GM20431 (cell line): ENCODE measurements around the gene SHB.
"Not testable (repeated sequence)": the region's sequence is repeated elsewhere in the genome, so short reads cannot be mapped to it uniquely, and the experiment has no call there.

Source experiments
- in situ Hi-C: fragments of 300-500 bp; cut with MseI, MboI; formaldehyde crosslinking; loops from one replicate; pipeline ENCODE4 v1.15.0; 2020; ENCODE audit warnings: low sequenced_read_pairs; ENCODE audit not compliant: unreplicated experiment

Gene SHB

GRCh38 chr9:37978481-37978864 is 90.6 kb downstream of the SHB start:
- in situ Hi-C loops, result no loop called here

DNA sequence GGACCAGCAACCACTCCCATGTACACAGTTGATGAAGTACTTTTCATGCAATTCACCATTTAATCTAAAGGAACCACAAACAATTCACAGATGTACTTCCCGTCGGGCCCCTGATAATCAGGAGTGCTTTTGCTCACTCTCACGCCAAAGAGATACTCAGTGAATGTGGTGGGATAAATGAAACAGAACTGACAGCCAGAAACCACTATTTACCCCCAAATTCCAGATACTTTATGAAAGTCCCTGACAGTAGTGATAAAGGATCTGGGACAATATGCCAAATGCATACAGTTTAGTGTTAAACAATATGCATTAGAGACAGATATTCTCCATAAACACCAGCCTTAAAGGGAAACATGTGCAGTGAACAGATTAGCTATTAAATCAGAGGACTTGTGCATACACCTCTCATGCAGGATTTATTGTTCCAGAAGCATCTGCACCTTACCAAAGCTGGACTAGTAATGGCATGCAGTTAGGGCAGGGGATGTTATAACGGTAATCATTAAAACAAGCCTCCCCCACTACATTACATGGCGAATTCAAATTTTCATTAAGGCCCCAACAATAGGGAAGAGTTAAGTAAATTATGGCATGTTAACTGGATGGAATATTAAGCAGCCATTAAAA is 91.1 kb downstream of the SHB start:
- in situ Hi-C loops, result no loop called here

GRCh38 chr9:37976714-37977477 is 92.1 kb downstream of the SHB start:
- in situ Hi-C loops, result no loop called here

- in situ Hi-C loops, result no loop called here
These were observed 93.4 kb downstream of the SHB start for GRCh38 chr9:37975639-37976038.

DNA sequence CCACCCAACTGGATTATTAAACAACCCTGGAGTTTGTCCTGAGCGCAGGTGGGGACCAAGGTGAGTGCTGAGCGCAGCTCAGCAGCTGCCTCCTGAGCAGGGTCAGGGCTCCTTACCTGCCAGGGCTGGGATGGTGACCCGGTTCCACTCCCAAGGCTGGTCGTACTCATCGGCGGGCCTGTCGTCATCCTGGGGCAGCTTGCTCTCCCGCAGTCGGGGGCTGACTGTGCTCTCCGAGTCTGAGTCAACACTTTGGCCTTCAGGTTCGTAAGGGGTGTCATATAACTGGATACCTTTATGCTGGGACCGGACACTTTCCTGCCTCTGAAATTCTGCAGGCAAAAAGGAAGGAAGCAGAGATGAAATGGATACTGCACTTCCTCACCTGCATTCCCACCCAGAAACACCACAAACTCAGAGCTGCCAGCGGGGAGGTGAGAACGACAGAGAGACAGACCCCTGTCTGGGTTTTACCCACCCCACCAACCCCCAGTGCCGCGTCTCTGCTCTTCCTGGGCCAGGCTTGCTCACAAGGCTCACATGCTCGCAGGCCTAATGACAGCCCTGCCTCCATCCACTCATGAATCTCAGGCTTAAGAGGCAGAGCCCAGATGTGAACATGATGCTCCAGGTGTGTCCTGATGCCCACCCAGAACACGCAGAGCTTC is 94.4 kb downstream of the SHB start:
- in situ Hi-C loops, result no loop called here

- in situ Hi-C loops, result no loop called here
These were observed 96.6 kb downstream of the SHB start for GRCh38 chr9:37972351-37972848.

- in situ Hi-C loops, result no loop called here
These were observed 97.3 kb downstream of the SHB start for GRCh38 chr9:37971691-37972090.

- in situ Hi-C loops, result no loop called here
These were observed 97.9 kb downstream of the SHB start for GRCh38 chr9:37971108-37971459.

DNA sequence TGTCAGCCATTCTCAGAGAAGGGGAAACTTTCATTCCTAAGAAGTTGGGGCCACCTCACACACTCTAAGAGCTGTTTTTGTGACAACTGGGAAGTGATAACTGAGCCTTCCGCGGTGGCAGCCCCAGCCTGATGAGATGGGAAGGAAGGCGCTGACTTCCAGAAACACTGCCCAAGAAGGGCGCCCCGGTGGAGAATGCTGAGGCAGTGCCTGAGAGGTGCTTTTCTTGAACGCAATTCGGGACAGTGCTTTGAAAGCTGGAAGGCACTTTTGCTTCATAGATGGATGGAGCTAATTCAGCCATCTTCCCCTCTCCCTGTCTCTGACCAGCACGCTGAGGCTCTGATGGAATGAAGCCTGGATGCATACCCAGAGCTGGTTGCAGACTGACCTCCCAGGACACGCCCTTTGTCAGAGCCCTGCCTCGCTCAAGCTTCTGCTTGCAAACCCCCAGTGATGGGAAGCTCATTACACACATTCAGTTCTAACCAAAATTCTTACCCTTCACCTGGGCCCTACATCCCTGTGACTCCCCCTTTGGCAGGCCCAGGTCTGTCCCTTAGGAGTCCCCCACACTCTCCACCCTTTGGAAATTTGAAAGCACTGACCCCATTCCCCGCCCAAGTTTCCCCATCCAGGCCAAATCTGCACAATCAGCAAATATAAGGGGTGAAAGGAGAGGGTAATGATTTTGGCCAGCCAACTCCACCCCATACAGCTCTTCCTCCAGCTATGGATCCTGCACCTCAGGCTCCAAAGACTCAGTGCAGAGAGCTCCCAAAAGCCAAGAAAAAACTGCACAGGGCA is 98.5 kb downstream of the SHB start:
- in situ Hi-C loops, result no loop called here

DNA sequence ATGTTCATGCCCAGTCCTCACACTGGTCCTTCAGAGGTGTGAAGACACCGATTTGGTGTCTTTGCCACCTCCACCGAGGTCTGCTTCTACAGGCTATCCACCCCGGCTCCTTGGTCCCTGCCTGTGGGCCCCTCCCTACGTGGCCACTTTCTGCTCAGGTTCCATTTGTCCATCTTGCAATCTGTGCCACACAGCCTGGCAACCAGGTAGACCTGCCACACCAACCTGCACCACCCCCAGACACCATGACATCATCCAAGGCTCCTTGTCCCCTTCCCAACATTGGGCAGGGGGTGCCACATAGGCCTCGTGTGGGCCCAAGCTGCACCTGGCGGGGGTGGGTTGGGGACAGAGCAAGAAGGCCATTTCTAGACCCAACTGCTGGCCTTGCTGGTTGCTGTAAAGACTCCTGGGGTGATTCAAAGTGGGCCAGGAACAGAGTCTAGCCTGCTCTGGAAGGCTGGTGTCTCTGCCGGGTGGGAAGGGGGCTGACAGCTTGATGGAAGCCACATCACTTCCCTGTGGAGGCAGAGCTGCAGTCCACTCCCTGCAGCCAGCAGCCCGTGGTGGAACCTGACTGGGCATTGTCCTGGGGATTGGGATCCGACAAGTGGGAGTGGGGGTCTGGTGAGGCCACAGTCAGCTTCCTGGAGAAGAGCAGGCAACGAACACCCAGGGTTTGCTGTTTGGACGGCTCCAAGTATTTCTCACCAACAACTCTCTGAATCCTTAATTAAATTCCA is 99.3 kb downstream of the SHB start:
- in situ Hi-C loops, result no loop called here

DNA sequence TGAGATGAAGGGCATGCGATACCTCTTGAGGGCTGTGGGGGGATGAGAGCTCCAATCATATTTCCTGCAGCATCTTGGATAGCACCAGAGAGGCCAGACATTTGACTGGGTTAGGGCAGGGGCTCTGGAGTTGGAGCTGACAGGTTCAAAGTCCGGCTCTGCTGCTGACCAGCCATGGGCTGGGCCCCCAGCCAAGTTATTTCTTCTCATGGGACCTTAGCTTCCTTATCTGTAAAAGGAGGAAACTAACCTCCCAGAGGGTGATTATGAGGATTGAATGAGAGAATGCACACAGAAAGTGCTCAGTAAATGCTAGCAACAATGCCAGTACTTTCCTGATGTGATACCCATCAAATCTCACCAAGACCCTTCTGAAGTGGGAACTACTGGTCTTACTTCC is 99.9 kb downstream of the SHB start:
- in situ Hi-C loops, result no loop called here

DNA sequence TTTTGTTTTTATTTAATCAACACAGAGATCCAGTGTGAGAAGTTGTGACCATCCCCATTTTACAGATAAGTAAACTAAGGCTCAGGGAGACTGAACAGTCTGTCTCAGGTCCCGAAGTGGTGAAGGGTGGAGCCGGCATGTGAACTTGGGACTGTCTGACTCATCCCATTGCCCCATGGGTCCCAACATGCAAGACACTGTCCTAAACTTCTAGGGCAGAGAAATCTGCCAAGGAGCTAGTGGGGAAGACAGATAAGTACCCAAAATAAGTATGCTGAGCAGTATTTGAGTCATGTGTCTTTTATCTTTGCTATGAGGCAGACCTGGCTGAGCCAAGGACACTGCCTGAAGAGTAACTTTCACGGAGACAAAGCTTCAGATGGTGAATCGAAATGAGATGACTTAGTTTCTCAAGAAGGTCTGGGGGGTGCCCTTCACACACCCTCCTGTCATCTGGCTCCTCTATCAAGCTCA is 100.8 kb downstream of the SHB start:
- in situ Hi-C loops, result no loop called here

DNA sequence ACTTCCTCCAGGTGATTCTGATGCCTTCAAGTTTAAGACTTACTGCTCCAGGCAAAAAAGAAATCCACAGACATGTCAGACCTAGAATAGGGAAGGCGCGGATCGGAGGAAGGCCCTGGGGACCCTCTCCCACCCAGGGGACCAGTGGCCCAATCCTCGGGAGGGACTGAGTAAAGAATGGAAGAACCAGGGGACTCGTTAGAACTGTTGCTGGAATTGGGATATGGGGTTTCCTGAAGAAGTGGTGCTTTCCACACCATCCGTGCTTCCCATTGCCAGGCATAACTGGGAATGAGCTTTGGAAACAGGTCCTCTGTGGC is 101.3 kb downstream of the SHB start:
- in situ Hi-C loops, result no loop called here

DNA sequence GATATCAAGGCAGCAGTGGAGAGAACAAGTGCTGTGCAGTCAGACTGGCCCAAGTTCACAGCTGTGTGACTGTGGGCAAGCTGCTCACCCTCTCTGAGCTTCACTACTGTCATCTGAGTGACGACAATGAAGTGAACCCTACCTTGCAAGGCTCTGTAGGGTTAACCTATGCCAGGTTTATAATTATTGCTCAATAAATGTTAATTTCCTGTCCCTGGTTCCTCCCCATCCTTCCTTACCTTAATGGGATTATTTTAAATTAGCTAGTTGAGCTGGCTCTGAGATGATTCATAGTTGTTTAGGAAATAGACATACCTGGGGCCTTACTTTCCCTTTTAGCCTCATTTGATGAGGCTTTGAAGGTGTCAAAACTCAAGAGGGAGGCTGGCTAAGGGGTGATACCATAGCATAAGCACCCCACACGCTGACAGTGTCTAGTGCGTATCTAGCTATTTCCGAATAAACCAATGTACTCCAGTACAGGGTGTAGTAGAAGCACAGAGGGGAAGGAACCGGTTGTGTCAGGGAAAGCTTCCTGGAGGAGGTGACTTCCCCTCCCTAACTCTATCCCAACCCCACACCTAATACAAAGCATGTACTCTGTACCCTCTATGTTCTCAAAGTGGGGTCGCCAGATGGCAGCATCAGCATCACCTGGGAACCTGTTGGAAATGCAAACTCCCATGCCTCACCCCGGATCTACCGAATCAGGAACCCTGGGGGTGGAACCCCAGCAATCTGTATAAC is 101.8 kb downstream of the SHB start:
- in situ Hi-C loops, result no loop called here

DNA sequence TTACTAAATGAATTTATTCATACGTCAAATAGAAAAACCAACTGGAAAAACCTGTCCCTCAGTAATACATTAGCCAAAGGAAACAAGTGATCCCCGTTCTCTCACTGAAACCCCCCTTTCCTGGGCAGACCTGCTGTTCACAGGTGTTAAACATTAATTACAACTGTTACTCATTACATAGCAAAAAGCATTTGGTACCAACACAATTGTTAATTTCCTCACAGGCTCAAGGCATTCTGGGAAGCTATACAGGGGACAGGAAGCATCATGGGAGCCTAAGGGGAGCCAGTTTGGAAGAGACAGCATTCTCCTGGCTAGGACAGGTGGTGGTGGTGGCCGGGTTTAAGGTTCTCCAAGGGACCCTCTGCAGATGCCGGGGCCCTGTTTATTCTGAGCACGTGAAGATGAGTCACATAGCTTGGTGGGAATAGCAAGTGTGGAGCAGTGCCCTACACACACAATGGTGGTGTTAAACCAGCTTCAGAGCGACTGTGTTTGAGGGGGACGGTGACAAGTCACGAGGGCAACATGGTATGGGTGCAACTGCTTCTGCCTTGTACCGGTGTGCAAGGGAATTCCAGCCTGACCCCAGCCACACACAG is 102.5 kb downstream of the SHB start:
- in situ Hi-C loops, result no loop called here

- in situ Hi-C loops, result not testable (repeated sequence)
These were observed 103.2 kb downstream of the SHB start for GRCh38 chr9:37965676-37966345.

DNA sequence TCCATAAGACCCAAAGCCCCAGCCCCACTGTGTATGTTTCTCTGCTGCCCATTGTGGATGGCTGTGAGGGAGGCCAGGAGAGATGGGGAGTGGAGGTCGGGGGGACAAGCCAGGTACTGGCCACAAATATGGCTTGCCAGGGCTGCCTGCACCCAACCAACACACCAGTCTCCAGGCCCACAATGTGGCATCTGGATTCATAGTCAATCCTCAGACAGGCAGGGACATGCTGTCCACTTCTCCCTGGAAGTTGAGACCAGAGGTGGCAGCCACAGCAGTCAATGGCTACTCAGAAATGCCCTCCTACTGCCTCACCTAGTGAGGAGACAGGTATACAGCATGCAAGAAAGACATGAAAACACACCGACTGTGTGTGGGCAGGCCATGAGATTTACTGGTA is 103.9 kb downstream of the SHB start:
- in situ Hi-C loops, result no loop called here

- in situ Hi-C loops, result no loop called here
These were observed 104.3 kb downstream of the SHB start for GRCh38 chr9:37964740-37965081.
